MM.1S (cell line): ENCODE results near the gene PRUNE2.

Source experiments
- CTCF ChIP-seq: fragments of 300-600 bp; sonication (generic); IDR thresholded peaks from 2 replicates; pipeline ENCODE4 v1.5.1; 2016; ENCODE audit warnings: antibody characterized with exemption, low read length, mixed read lengths
- EZH2phosphoT487 ChIP-seq: fragments of 300-600 bp; sonication (generic); IDR thresholded peaks from 2 replicates; pipeline ENCODE4 v1.6.1; 2018; ENCODE audit warnings: antibody characterized with exemption, low read length

DNA sequence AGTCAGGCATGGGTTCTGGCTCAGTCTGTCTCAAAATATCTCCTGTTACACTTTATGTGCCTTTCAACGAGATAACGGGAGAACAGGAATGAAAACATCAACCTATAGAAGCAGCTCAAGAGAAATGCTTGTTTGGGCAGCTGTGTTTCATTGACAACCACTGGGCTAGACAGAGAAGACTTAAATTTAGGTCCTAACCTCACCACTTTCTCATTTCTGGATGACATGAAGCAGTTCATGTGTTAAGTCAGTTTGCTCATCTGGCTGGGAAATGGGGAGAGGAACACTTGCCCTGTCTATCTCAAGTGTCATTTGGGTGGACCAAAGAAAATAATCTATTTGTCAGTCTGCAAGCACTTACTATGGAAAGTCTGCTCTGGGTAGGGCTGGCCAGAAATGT is 208.4 kb downstream of the PRUNE2 start:
- TF ChIP-seq CTCF: no peak
- TF ChIP-seq EZH2phosphoT487: no peak
